ENCODE data around the gene EFHB. TPM values are rescaled to one million over a fixed set of nuclear protein-coding genes. Genes with fewer than 3 reads are reported as not detected.

EFHB gene
- total RNA-seq (2022; extraction: Qiagen RNA extraction): 0.29 to 1.2 TPM (median 0.72 TPM) in 5 replicates

GRCh38 chr3:19934098-19934566 is at the start of gene EFHB:
Gene EFHB (minus strand): TSS chr3:19934217. CDS start chr3:19934018, 199 bp downstream.

GRCh38 chr3:19946832-19947548 is 13.0 kb upstream of the EFHB start, which contains the start of gene RAB5A:
Gene RAB5A (plus strand): TSS chr3:19947097. CDS start chr3:19950899, 3,802 bp downstream.

Other genes starting within 250 kb of the EFHB start
- gene RAB5A, start 12.9 kb upstream of the EFHB start, total RNA-seq (2022; extraction: Qiagen RNA extraction): 37.3 to 64.0 TPM (median 41.8 TPM) in 5 replicates
- gene PP2D1, start 78.0 kb upstream of the EFHB start, total RNA-seq (2022; extraction: Qiagen RNA extraction): not detected in 5 replicates
- gene KAT2B, start 106.2 kb upstream of the EFHB start, total RNA-seq (2022; extraction: Qiagen RNA extraction): 5.0 to 7.2 TPM (median 6.0 TPM) in 5 replicates

Data from A549 treated with CORT108297 at 1 μM for 4 hours (cell line).